Measurements from ENCODE around the gene LRRC75A.

Gene LRRC75A, protein sequence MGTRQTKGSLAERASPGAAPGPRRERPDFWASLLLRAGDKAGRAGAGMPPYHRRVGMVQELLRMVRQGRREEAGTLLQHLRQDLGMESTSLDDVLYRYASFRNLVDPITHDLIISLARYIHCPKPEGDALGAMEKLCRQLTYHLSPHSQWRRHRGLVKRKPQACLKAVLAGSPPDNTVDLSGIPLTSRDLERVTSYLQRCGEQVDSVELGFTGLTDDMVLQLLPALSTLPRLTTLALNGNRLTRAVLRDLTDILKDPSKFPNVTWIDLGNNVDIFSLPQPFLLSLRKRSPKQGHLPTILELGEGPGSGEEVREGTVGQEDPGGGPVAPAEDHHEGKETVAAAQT

DNA sequence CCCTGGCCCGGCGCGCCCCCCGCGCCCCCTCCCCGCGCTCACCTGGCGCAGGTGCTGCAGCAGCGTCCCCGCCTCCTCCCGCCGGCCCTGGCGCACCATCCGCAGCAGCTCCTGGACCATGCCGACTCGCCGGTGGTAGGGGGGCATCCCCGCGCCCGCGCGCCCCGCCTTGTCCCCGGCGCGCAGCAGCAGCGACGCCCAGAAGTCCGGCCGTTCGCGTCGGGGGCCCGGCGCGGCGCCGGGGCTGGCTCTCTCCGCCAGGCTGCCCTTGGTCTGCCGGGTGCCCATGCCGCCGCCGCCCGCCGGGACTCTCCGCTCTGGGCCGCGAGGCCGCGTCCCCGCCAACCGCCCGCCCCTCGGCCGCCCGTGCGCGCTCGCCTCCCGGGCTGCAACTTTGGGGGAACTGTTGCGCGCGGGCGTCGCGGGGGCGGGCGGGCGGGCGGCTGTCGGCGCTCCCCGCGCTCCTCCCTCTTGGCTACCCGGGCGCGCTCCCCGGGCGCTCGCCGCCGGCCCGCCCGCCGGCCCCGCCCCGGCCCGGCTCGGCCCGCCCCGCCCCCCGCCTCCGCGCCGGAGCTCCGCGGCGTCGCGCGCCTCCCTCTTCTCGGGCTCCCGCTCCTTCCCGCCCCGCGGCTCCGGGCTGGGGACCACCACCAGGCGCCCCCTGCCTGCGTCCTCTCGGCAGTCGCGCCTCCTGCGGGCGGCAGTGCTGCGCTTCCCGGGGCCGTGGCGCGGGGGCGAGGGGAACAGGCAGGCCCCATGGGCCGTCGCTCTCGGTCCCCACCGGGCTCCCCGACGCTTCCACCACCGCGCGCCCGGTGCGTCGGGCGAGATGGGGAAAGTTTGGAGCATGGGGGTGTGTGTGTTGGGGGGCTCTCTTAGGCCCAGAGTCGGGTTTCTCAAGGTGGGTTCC lies at the start of gene LRRC75A:
Gene LRRC75A (minus strand): TSS at position 491 of the 910 bp plus-strand sequence. CDS start 203 bp downstream, at position 288.
- TF ChIP-seq, protein P1, sequence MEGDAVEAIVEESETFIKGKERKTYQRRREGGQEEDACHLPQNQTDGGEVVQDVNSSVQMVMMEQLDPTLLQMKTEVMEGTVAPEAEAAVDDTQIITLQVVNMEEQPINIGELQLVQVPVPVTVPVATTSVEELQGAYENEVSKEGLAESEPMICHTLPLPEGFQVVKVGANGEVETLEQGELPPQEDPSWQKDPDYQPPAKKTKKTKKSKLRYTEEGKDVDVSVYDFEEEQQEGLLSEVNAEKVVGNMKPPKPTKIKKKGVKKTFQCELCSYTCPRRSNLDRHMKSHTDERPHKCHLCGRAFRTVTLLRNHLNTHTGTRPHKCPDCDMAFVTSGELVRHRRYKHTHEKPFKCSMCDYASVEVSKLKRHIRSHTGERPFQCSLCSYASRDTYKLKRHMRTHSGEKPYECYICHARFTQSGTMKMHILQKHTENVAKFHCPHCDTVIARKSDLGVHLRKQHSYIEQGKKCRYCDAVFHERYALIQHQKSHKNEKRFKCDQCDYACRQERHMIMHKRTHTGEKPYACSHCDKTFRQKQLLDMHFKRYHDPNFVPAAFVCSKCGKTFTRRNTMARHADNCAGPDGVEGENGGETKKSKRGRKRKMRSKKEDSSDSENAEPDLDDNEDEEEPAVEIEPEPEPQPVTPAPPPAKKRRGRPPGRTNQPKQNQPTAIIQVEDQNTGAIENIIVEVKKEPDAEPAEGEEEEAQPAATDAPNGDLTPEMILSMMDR (IDR thresholded peaks at IDR 0.05), result no peak

DNA sequence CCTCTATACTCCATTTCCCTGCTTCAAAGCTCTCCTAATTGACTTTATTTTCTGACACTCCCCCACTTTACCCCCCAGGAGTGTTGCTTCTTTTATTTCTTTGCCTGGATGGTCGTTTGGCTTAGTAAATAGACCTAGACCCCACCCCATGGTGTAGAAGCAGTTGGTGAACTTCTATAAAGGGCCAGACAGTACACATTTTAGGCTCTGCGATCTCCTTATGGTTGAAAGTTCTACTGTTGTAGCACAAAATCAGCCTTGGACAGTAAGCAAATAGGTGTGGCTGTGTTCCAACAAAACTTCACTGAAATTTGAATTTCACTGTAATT lies 45.1 kb upstream of the LRRC75A start:
- TF ChIP-seq, protein P1 (IDR thresholded peaks at IDR 0.05), result no peak

DNA sequence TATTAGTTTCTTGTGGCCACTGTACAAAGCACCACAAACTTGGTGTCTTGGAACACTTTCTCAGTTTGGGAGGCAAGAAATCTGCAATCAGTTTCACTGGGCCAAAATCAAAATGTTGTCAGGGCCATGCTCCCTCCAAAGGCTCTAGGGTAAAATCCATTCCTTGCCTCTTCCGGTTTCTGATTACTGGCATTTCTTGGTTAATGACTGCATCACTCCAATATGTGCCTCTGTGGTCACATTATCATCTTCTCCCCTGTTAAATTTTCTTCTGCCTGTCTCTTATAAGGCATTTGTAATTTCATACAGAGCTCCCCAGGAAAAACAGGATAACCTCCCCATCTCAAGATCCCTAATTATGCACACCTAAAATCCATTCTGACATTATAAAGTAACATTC lies 42.2 kb upstream of the LRRC75A start:
- TF ChIP-seq, protein P1 (IDR thresholded peaks at IDR 0.05), result no peak

DNA sequence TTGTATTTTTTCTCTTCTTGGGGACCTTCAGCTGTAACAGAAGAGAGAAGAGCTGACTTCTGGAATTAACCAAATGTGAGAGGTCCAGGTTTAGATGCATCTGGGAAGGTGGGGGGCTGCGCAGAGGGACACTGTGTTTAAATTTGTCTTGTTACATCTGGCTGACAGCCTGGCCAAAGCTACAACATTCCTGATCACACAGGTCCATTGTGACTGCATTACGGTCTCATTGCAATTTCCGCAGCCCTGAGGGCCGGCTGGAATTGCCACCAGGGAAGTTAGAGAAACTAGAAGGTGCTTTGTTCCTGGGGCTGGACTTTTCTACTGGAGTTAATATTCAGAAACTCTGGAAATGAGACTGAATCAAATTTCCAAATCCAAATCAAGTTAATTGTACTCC lies 37.9 kb upstream of the LRRC75A start:
- TF ChIP-seq, protein P1 (IDR thresholded peaks at IDR 0.05), result no peak

DNA sequence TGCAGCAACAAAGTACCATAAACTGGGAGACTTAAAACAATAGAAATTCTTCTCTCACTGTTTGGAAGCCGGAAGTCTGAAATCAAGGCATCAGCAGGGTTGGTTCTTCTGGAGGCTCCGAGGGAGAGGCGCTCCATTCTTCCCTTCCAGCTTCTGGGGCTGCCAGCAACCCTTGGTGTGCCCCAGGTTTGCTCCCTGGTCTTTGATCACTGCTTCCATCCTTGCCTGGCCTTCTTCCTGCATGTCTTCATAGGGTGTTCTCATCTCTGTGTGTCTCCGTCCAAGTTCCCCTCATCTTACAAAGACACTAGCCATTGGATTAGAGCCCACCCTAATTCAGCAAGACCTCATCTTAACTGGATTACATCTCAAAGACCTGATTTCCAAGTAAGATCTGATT lies 35.3 kb upstream of the LRRC75A start:
- TF ChIP-seq, protein P1 (IDR thresholded peaks at IDR 0.05), result no peak

DNA sequence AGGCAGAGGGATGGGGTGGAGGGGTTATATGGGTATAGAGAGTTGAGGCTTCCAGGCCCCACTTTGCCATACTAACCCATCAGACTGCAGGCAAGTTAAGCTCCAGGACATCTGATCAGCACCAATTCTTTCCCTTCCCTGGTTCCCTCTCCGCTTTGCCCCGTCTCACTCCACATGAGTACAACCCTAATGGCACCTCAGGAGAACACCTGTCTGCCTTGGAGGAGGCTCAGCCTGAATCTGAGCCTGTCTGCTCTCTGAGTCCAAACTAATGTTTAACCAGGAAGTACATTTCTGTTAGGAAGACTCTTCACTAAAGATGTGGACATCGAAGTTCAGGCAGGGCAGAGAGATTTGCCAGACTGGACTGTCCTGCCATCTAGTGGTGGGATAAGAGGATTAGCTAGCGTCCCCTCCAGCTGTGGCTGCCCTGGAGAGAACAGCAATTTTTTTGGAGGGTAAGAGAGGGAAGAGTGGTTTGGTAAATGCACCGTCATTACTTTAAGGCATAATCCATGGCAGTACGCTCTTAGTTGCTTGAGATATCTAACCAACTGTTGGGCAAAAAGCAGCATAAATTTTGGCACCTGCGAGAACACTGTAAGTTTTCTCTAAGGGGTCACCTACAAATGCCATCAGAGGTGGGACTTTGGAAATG lies 29.2 kb upstream of the LRRC75A start:
- TF ChIP-seq, protein P1 (IDR thresholded peaks at IDR 0.05), result peak; percentile 90

DNA sequence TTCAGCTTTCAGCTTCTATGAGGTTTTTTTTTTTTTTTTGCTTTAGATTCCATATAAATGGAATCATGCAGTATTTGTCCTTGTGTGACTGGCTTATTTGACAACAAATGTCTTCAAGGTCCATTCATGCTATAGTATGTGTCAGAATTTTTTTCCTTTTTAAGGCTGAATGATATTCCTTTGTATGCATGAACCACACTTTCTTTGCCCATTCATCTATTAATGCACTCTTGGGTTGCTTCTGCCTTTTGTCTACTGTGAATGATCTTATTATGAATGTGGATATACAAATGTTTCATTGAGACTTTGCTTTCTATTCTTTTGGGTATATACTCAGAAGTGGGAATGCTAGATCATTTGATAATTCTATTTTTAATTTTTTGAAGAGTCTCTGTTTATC lies 27.0 kb upstream of the LRRC75A start:
- TF ChIP-seq, protein P1 (IDR thresholded peaks at IDR 0.05), result no peak

Measured in LNCAP (cell line).